Measurements from ENCODE around the gene FBXO41.

The FBXO41 gene

GRCh38 chr2:73285159-73285739 is 971 bp upstream of the FBXO41 start:
- Histone ChIP-seq H3K4me1 (ENCODE audit: control insufficient read depth, low read depth, low read length) (peaks cover 12% of the 10 kb centered on the region), H3K9me3 (ENCODE audit: control insufficient read depth, low read depth, low read length) (no peaks in the 10 kb centered on the region), H3K27me3 (ENCODE audit: control insufficient read depth, insufficient read depth, low read length) (peaks cover 65% of the 10 kb centered on the region), H3K4me3 (ENCODE audit: low read length) (peak overlapping the region; percentile 59), H3K9ac (ENCODE audit: low read length) (peak overlapping the region; percentile 21), H3K36me3 (ENCODE audit: control insufficient read depth, low read depth, low read length) (no peaks in the 10 kb centered on the region), H3K27ac (ENCODE audit: low read length) (no peak overlapping the region)

GRCh38 chr2:73283545-73284295 is 558 bp downstream of the FBXO41 start:
- Histone ChIP-seq H3K4me3 (ENCODE audit: low read length) (peak overlapping the region; percentile 59), H3K27ac (ENCODE audit: low read length) (no peak overlapping the region), H3K27me3 (ENCODE audit: control insufficient read depth, insufficient read depth, low read length) (peaks cover 50% of the 10 kb centered on the region)

GRCh38 chr2:73282924-73283544 is 1.2 kb downstream of the FBXO41 start:
- H3K9ac ChIP-seq (ENCODE audit: low read length), result peak overlapping the region; percentile 40
- no peaks in the 10 kb centered on the region for H3K9me3 ChIP-seq (ENCODE audit: control insufficient read depth, low read depth, low read length)
- peaks cover 12% of the 10 kb centered on the region for H3K4me1 ChIP-seq (ENCODE audit: control insufficient read depth, low read depth, low read length)
- no peak overlapping the region for H3K27ac ChIP-seq (ENCODE audit: low read length)
- peaks cover 43% of the 10 kb centered on the region for H3K27me3 ChIP-seq (ENCODE audit: control insufficient read depth, insufficient read depth, low read length)
- H3K36me3 ChIP-seq (ENCODE audit: control insufficient read depth, low read depth, low read length), result no peaks in the 10 kb centered on the region
- peak overlapping the region; percentile 59 for H3K4me3 ChIP-seq (ENCODE audit: low read length)

More at GRCh38 chr2:73283545-73284295, 558 bp downstream of the FBXO41 start:
- Histone ChIP-seq H3K36me3 (ENCODE audit: control insufficient read depth, low read depth, low read length) (no peaks in the 10 kb centered on the region), H3K9ac (ENCODE audit: low read length) (peak overlapping the region; percentile 40), H3K9me3 (ENCODE audit: control insufficient read depth, low read depth, low read length) (no peaks in the 10 kb centered on the region), H3K4me1 (ENCODE audit: control insufficient read depth, low read depth, low read length) (peaks cover 12% of the 10 kb centered on the region)

- no peak overlapping the region for H3K27ac ChIP-seq (ENCODE audit: low read length)
- no peak overlapping the region for H3K9ac ChIP-seq (ENCODE audit: low read length)
- H3K4me1 ChIP-seq (ENCODE audit: control insufficient read depth, low read depth, low read length), result peaks cover 12% of the 10 kb centered on the region
- no peak overlapping the region for H3K4me3 ChIP-seq (ENCODE audit: low read length)
- H3K9me3 ChIP-seq (ENCODE audit: control insufficient read depth, low read depth, low read length), result no peaks in the 10 kb centered on the region
- no peaks in the 10 kb centered on the region for H3K36me3 ChIP-seq (ENCODE audit: control insufficient read depth, low read depth, low read length)
- peaks cover 25% of the 10 kb centered on the region for H3K27me3 ChIP-seq (ENCODE audit: control insufficient read depth, insufficient read depth, low read length)
These were observed 3.0 kb downstream of the FBXO41 start for GRCh38 chr2:73281244-73281643.

- Histone ChIP-seq H3K4me3 (ENCODE audit: low read length) (no peak overlapping the region), H3K9ac (ENCODE audit: low read length) (no peak overlapping the region), H3K9me3 (ENCODE audit: control insufficient read depth, low read depth, low read length) (no peaks in the 10 kb centered on the region), H3K27me3 (ENCODE audit: control insufficient read depth, insufficient read depth, low read length) (peaks cover 12% of the 10 kb centered on the region), H3K27ac (ENCODE audit: low read length) (no peak overlapping the region), H3K4me1 (ENCODE audit: control insufficient read depth, low read depth, low read length) (peaks cover 7% of the 10 kb centered on the region), H3K36me3 (ENCODE audit: control insufficient read depth, low read depth, low read length) (no peaks in the 10 kb centered on the region)
These were observed 4.4 kb downstream of the FBXO41 start for GRCh38 chr2:73279852-73280251.

- no peak overlapping the region for H3K4me3 ChIP-seq (ENCODE audit: low read length)
- H3K9me3 ChIP-seq (ENCODE audit: control insufficient read depth, low read depth, low read length), result no peaks in the 10 kb centered on the region
- H3K36me3 ChIP-seq (ENCODE audit: control insufficient read depth, low read depth, low read length), result no peaks in the 10 kb centered on the region
- H3K4me1 ChIP-seq (ENCODE audit: control insufficient read depth, low read depth, low read length), result peaks cover 4% of the 10 kb centered on the region
- no peak overlapping the region for H3K27ac ChIP-seq (ENCODE audit: low read length)
- no peak overlapping the region for H3K9ac ChIP-seq (ENCODE audit: low read length)
- H3K27me3 ChIP-seq (ENCODE audit: control insufficient read depth, insufficient read depth, low read length), result peaks cover 38% of the 10 kb centered on the region
These were observed 12.0 kb downstream of the FBXO41 start for GRCh38 chr2:73272270-73272669.

GRCh38 chr2:73269686-73270465 is 14.4 kb downstream of the FBXO41 start:
- H3K9ac ChIP-seq (ENCODE audit: low read length), result no peak overlapping the region
- H3K4me3 ChIP-seq (ENCODE audit: low read length), result peak overlapping the region; percentile 42
- H3K9me3 ChIP-seq (ENCODE audit: control insufficient read depth, low read depth, low read length), result no peaks in the 10 kb centered on the region
- no peaks in the 10 kb centered on the region for H3K36me3 ChIP-seq (ENCODE audit: control insufficient read depth, low read depth, low read length)
- H3K4me1 ChIP-seq (ENCODE audit: control insufficient read depth, low read depth, low read length), result peaks cover 4% of the 10 kb centered on the region
- H3K27ac ChIP-seq (ENCODE audit: low read length), result no peak overlapping the region
- H3K27me3 ChIP-seq (ENCODE audit: control insufficient read depth, insufficient read depth, low read length), result peaks cover 42% of the 10 kb centered on the region

GRCh38 chr2:73268830-73269685 is 15.2 kb downstream of the FBXO41 start:
- H3K9ac ChIP-seq (ENCODE audit: low read length), result no peak overlapping the region
- peak overlapping the region; percentile 42 for H3K4me3 ChIP-seq (ENCODE audit: low read length)
- H3K9me3 ChIP-seq (ENCODE audit: control insufficient read depth, low read depth, low read length), result no peaks in the 10 kb centered on the region
- no peak overlapping the region for H3K27ac ChIP-seq (ENCODE audit: low read length)
- peaks cover 42% of the 10 kb centered on the region for H3K27me3 ChIP-seq (ENCODE audit: control insufficient read depth, insufficient read depth, low read length)
- H3K36me3 ChIP-seq (ENCODE audit: control insufficient read depth, low read depth, low read length), result no peaks in the 10 kb centered on the region
- peaks cover 4% of the 10 kb centered on the region for H3K4me1 ChIP-seq (ENCODE audit: control insufficient read depth, low read depth, low read length)

- Histone ChIP-seq H3K4me3 (ENCODE audit: low read length) (peak overlapping the region; percentile 42), H3K9ac (ENCODE audit: low read length) (no peak overlapping the region), H3K4me1 (ENCODE audit: control insufficient read depth, low read depth, low read length) (peaks cover 4% of the 10 kb centered on the region), H3K27ac (ENCODE audit: low read length) (no peak overlapping the region), H3K36me3 (ENCODE audit: control insufficient read depth, low read depth, low read length) (no peaks in the 10 kb centered on the region), H3K27me3 (ENCODE audit: control insufficient read depth, insufficient read depth, low read length) (peaks cover 42% of the 10 kb centered on the region), H3K9me3 (ENCODE audit: control insufficient read depth, low read depth, low read length) (no peaks in the 10 kb centered on the region)
These were observed 15.9 kb downstream of the FBXO41 start for GRCh38 chr2:73268366-73268829.

GRCh38 chr2:73267008-73267407 is 17.3 kb downstream of the FBXO41 start:
- Histone ChIP-seq H3K36me3 (ENCODE audit: control insufficient read depth, low read depth, low read length) (no peaks in the 10 kb centered on the region), H3K9ac (ENCODE audit: low read length) (no peak overlapping the region), H3K4me1 (ENCODE audit: control insufficient read depth, low read depth, low read length) (peaks cover 4% of the 10 kb centered on the region), H3K27ac (ENCODE audit: low read length) (no peak overlapping the region), H3K27me3 (ENCODE audit: control insufficient read depth, insufficient read depth, low read length) (peaks cover 42% of the 10 kb centered on the region), H3K4me3 (ENCODE audit: low read length) (no peak overlapping the region), H3K9me3 (ENCODE audit: control insufficient read depth, low read depth, low read length) (no peaks in the 10 kb centered on the region)
